CD8-positive, alpha-beta memory T cell (primary cell): Measurements from ENCODE around the gene RIF1. TPM values are rescaled to one million over a fixed set of nuclear protein-coding genes. Genes with fewer than 3 reads are reported as not detected.

Experiments used
- CTCF ChIA-PET: fragments of 350-600 bp; sonication (Branson Sonifier 250); formaldehyde crosslinking; loops from one replicate; lab custom pipeline; 2021; ENCODE audit warnings: antibody characterized with exemption; lab: Charles Lee
- POLR2A ChIA-PET: fragments of 350-600 bp; sonication (Branson Sonifier 250); formaldehyde crosslinking; loops from one replicate; lab custom pipeline; 2021; ENCODE audit warnings: antibody characterized with exemption; lab: Charles Lee
- DNase-seq, 5 donors: peaks; one replicate each; pipeline versions ENCODE4 v3.0.0 to v3.0.0-alpha.2; 2020 to 2022; ENCODE audit warnings: mixed read lengths in 1 of 5
- H3K27ac ChIP-seq: one replicate; pipeline ENCODE4 v1.7.0; 2013; ENCODE audit warnings: low read depth, mild to moderate bottlenecking, low read length, moderate library complexity
- H3K27me3 ChIP-seq: 2 replicates; pipeline ENCODE4 v1.7.0; 2013; ENCODE audit warnings: low read length, mild to moderate bottlenecking; ENCODE audit not compliant: insufficient read depth, poor library complexity, severe bottlenecking
- H3K36me3 ChIP-seq: 2 replicates; pipeline ENCODE4 v1.7.0; 2013; ENCODE audit warnings: mild to moderate bottlenecking, low read length, moderate library complexity; ENCODE audit not compliant: insufficient read depth
- H3K4me1 ChIP-seq: 2 replicates; pipeline ENCODE4 v1.7.0; 2013; ENCODE audit warnings: mild to moderate bottlenecking, low read length, moderate library complexity; ENCODE audit not compliant: insufficient read depth
- H3K4me3 ChIP-seq: 2 replicates; pipeline ENCODE4 v1.7.0; 2013; ENCODE audit warnings: mild to moderate bottlenecking, low read length
- H3K9me3 ChIP-seq: 2 replicates; pipeline ENCODE4 v1.7.0; 2013; ENCODE audit warnings: mild to moderate bottlenecking, low read length
- H3K27ac Mint-ChIP-seq, 8 donors: one replicate each; pipeline ENCODE4 v1.8.0; 2020 to 2021; ENCODE audit warnings: mixed read lengths in 8 of 8, mild to moderate bottlenecking in 6 of 8, inconsistent platforms in 3 of 8, moderate library complexity in 3 of 8
- H3K27me3 Mint-ChIP-seq, 2 donors: one replicate each; pipeline ENCODE4 v1.8.0; 2020 to 2021; ENCODE audit warnings: mixed read lengths in 2 of 2, mild to moderate bottlenecking in 1 of 2, moderate library complexity in 1 of 2
- H3K36me3 Mint-ChIP-seq, 3 donors: one replicate each; pipeline ENCODE4 v1.8.0; 2020 to 2021; ENCODE audit warnings: mixed read lengths in 3 of 3, inconsistent platforms in 1 of 3, mild to moderate bottlenecking in 1 of 3
- H3K4me1 Mint-ChIP-seq, 3 donors: one replicate each; pipeline ENCODE4 v1.8.0; 2020 to 2021; ENCODE audit warnings: mixed read lengths in 3 of 3, inconsistent platforms in 1 of 3, mild to moderate bottlenecking in 1 of 3
- H3K4me3 Mint-ChIP-seq, 7 donors: one replicate each; pipeline ENCODE4 v1.8.0; 2020 to 2021; ENCODE audit warnings: mixed read lengths in 7 of 7, mild to moderate bottlenecking in 6 of 7, moderate library complexity in 4 of 7, inconsistent platforms in 2 of 7
- H3K9me3 Mint-ChIP-seq, 5 donors: one replicate each; pipeline ENCODE4 v1.8.0; 2020 to 2022; ENCODE audit warnings: mixed read lengths in 5 of 5, mild to moderate bottlenecking in 3 of 5, moderate library complexity in 2 of 5, inconsistent platforms in 1 of 5
- polyA plus RNA-seq: library from polyadenylated mRNA; unstranded; fragments of 300-500 nt; fragmentation: Illumina TruSeq; gene quantifications from one replicate; pipeline ENCODE4 v1.2.3, GENCODE V29; 2021
- total RNA-seq, 2 experiments: library from RNA; stranded (reverse); gene quantifications; one replicate each; pipeline ENCODE4 v1.2.3, GENCODE V29; 2021

RIF1 gene
- total and polyA plus RNA-seq, 3 experiments from 2014 or later, result 39.5 to 73.1 (median 72.4) TPM

GRCh38 chr2:151422917-151423439 lies 13.3 kb downstream of the RIF1 start:
- Mint-ChIP-seq H3K4me1 (peaks cover 33 to 51% (median 47%) of the 10 kb centered on the region in 3 donors), H3K4me3 (peak overlapping the region in 1 of 7 donors; percentile 42), H3K27me3 (no peaks in the 10 kb centered on the region), H3K27ac (peak overlapping the region; percentile 24 to 90 (median 70)), H3K9me3 (no peaks in the 10 kb centered on the region), H3K36me3 (peaks cover 0 to 73% (median 13%) of the 10 kb centered on the region in 3 donors)
- H3K9me3 ChIP-seq, result no peaks in the 10 kb centered on the region
- peaks cover 25% of the 10 kb centered on the region for H3K4me1 ChIP-seq
- ChIA-PET CTCF (interaction anchor here (1.0 to 1.8 kb wide), 2 partner anchors 8 to 14 kb away, joined by 4 read pairs; no protein-coding TSS in a partner anchor), POLR2A (interaction anchor here (0.6 to 0.9 kb wide), 2 partner anchors 133 to 134 kb away, joined by 3 to 8 read pairs; no protein-coding TSS in a partner anchor)
- peak overlapping the region; percentile 22 for H3K27ac ChIP-seq
- H3K4me3 ChIP-seq, result no peak overlapping the region
- H3K36me3 ChIP-seq, result peaks cover 22% of the 10 kb centered on the region
- DNase-seq, result no peak
- no peaks in the 10 kb centered on the region for H3K27me3 ChIP-seq

- peaks cover 22% of the 10 kb centered on the region for H3K36me3 ChIP-seq
- ChIA-PET CTCF (interaction anchor here (1.0 to 1.8 kb wide), 2 partner anchors 7 to 14 kb away, joined by 4 read pairs; no protein-coding TSS in a partner anchor), POLR2A (interaction anchor here (0.9 kb wide), 1 partner anchor 135 kb away, joined by 3 read pairs; no protein-coding TSS in a partner anchor)
- Mint-ChIP-seq H3K36me3 (peaks cover 5 to 72% (median 17%) of the 10 kb centered on the region in 3 donors), H3K4me3 (peak overlapping the region in 2 of 7 donors; percentile 42 to 60), H3K27me3 (no peaks in the 10 kb centered on the region), H3K27ac (peak overlapping the region; percentile 24 to 90 (median 72)), H3K9me3 (no peaks in the 10 kb centered on the region), H3K4me1 (peaks cover 36 to 55% (median 54%) of the 10 kb centered on the region in 3 donors)
- DNase-seq, result peak in 3 of 5 donors; percentile 45 to 53 (median 52)
- H3K27ac ChIP-seq, result peak overlapping the region; percentile 22
- H3K27me3 ChIP-seq, result no peaks in the 10 kb centered on the region
- no peak overlapping the region for H3K4me3 ChIP-seq
- no peaks in the 10 kb centered on the region for H3K9me3 ChIP-seq
- H3K4me1 ChIP-seq, result peaks cover 25% of the 10 kb centered on the region
These were observed 14.1 kb downstream of the RIF1 start for GRCh38 chr2:151423760-151424159.

- H3K27me3 ChIP-seq, result no peaks in the 10 kb centered on the region
- H3K4me1 ChIP-seq, result no peaks in the 10 kb centered on the region
- Mint-ChIP-seq H3K36me3 (peaks cover 0 to 79% (median 20%) of the 10 kb centered on the region in 3 donors), H3K27ac (peak overlapping the region in 6 of 8 donors; percentile 3 to 71 (median 61)), H3K9me3 (no peaks in the 10 kb centered on the region), H3K4me3 (no peak overlapping the region), H3K27me3 (no peaks in the 10 kb centered on the region), H3K4me1 (peaks cover 4 to 11% (median 4%) of the 10 kb centered on the region in 3 donors)
- no peaks in the 10 kb centered on the region for H3K9me3 ChIP-seq
- CTCF ChIA-PET, result interaction anchor here (0.6 to 2.8 kb wide), 11 partner anchors 8 to 148 kb away, joined by 3 to 9 read pairs (median 4); partner anchors contain the start of gene NMI
- H3K27ac ChIP-seq, result no peak overlapping the region
- no peak overlapping the region for H3K4me3 ChIP-seq
- H3K36me3 ChIP-seq, result peaks cover 49% of the 10 kb centered on the region
- DNase-seq, result peak in 2 of 5 donors; percentile 10 to 24
- POLR2A ChIA-PET, result no interaction called here
These were observed 27.9 kb downstream of the RIF1 start for GRCh38 chr2:151437630-151438029.

- H3K9me3 ChIP-seq, result no peaks in the 10 kb centered on the region
- no peaks in the 10 kb centered on the region for H3K9me3 Mint-ChIP-seq
- ChIA-PET CTCF (interaction anchor here (1.3 to 2.8 kb wide), 3 partner anchors 12 to 23 kb away, joined by 3 to 9 read pairs (median 5); no protein-coding TSS in a partner anchor), POLR2A (interaction anchor here (0.9 kb wide), 1 partner anchor 175 kb away, joined by 5 read pairs; no protein-coding TSS in a partner anchor)
- H3K27ac ChIP-seq, result no peak overlapping the region
- H3K36me3 Mint-ChIP-seq, result peaks cover 0 to 77% (median 20%) of the 10 kb centered on the region in 3 donors
- H3K27me3 Mint-ChIP-seq, result no peaks in the 10 kb centered on the region
- no peak for DNase-seq
- H3K27ac Mint-ChIP-seq, result peak overlapping the region in 1 of 8 donors; percentile 69
- no peaks in the 10 kb centered on the region for H3K4me1 ChIP-seq
- peaks cover 4 to 11% (median 4%) of the 10 kb centered on the region in 3 donors for H3K4me1 Mint-ChIP-seq
- peaks cover 54% of the 10 kb centered on the region for H3K36me3 ChIP-seq
- no peaks in the 10 kb centered on the region for H3K27me3 ChIP-seq
- no peak overlapping the region for H3K4me3 ChIP-seq
- H3K4me3 Mint-ChIP-seq, result no peak overlapping the region
These were observed 28.8 kb downstream of the RIF1 start for GRCh38 chr2:151438506-151438905.

- H3K4me3 ChIP-seq, result no peak overlapping the region
- no peaks in the 10 kb centered on the region for H3K9me3 ChIP-seq
- Mint-ChIP-seq H3K27ac (peak overlapping the region in 1 of 8 donors; percentile 63), H3K4me1 (peaks cover 4 to 11% (median 4%) of the 10 kb centered on the region in 3 donors), H3K36me3 (peaks cover 0 to 78% (median 22%) of the 10 kb centered on the region in 3 donors), H3K9me3 (no peaks in the 10 kb centered on the region), H3K4me3 (no peak overlapping the region), H3K27me3 (no peaks in the 10 kb centered on the region)
- H3K27ac ChIP-seq, result no peak overlapping the region
- H3K27me3 ChIP-seq, result no peaks in the 10 kb centered on the region
- CTCF ChIA-PET, result interaction anchor here (1.3 to 2.8 kb wide), 3 partner anchors 13 to 22 kb away, joined by 3 to 9 read pairs (median 5); no protein-coding TSS in a partner anchor
- no peaks in the 10 kb centered on the region for H3K4me1 ChIP-seq
- POLR2A ChIA-PET, result interaction anchor here (0.9 kb wide), 1 partner anchor 175 kb away, joined by 5 read pairs; no protein-coding TSS in a partner anchor
- peaks cover 60% of the 10 kb centered on the region for H3K36me3 ChIP-seq
- no peak for DNase-seq
These were observed 29.4 kb downstream of the RIF1 start for GRCh38 chr2:151439127-151439526.

- DNase-seq, result no peak
- H3K4me1 Mint-ChIP-seq, result no peaks in the 10 kb centered on the region
- H3K27ac ChIP-seq, result no peak overlapping the region
- peaks cover 31% of the 10 kb centered on the region for H3K36me3 ChIP-seq
- H3K27me3 ChIP-seq, result no peaks in the 10 kb centered on the region
- H3K27me3 Mint-ChIP-seq, result no peaks in the 10 kb centered on the region
- H3K36me3 Mint-ChIP-seq, result peaks cover 34 to 84% (median 35%) of the 10 kb centered on the region in 3 donors
- no peak overlapping the region for H3K27ac Mint-ChIP-seq
- no peaks in the 10 kb centered on the region for H3K9me3 ChIP-seq
- H3K4me3 ChIP-seq, result no peak overlapping the region
- POLR2A ChIA-PET, result no interaction called here
- H3K4me3 Mint-ChIP-seq, result no peak overlapping the region
- no peaks in the 10 kb centered on the region for H3K4me1 ChIP-seq
- no peaks in the 10 kb centered on the region for H3K9me3 Mint-ChIP-seq
- CTCF ChIA-PET, result no interaction called here
These were observed 49.7 kb downstream of the RIF1 start for GRCh38 chr2:151459358-151459757.

GRCh38 chr2:151465771-151466170 lies 56.1 kb downstream of the RIF1 start:
- Histone ChIP-seq H3K4me3 (no peak overlapping the region), H3K27ac (no peak overlapping the region), H3K9me3 (no peaks in the 10 kb centered on the region), H3K36me3 (peaks cover 24% of the 10 kb centered on the region), H3K27me3 (no peaks in the 10 kb centered on the region), H3K4me1 (no peaks in the 10 kb centered on the region)
- Mint-ChIP-seq H3K4me3 (no peak overlapping the region), H3K9me3 (no peaks in the 10 kb centered on the region), H3K36me3 (peaks cover 50 to 94% (median 50%) of the 10 kb centered on the region in 3 donors), H3K4me1 (peaks cover 0 to 7% (median 7%) of the 10 kb centered on the region in 3 donors), H3K27me3 (no peaks in the 10 kb centered on the region), H3K27ac (peak overlapping the region in 2 of 8 donors; percentile 4 to 14)
- CTCF ChIA-PET, result no interaction called here
- DNase-seq, result no peak
- POLR2A ChIA-PET, result no interaction called here

GRCh38 chr2:151470556-151470955 lies 60.9 kb downstream of the RIF1 start:
- peaks cover 16% of the 10 kb centered on the region for H3K36me3 ChIP-seq

More at GRCh38 chr2:151470556-151470955, 60.9 kb downstream of the RIF1 start:
- Mint-ChIP-seq H3K4me1 (peaks cover 1 to 10% (median 4%) of the 10 kb centered on the region in 3 donors), H3K27me3 (no peaks in the 10 kb centered on the region), H3K36me3 (peaks cover 33 to 95% (median 39%) of the 10 kb centered on the region in 3 donors), H3K27ac (no peak overlapping the region), H3K4me3 (no peak overlapping the region), H3K9me3 (no peaks in the 10 kb centered on the region)
- ChIA-PET POLR2A (no interaction called here), CTCF (no interaction called here)
- no peak for DNase-seq
- Histone ChIP-seq H3K9me3 (no peaks in the 10 kb centered on the region), H3K4me3 (no peak overlapping the region), H3K27ac (no peak overlapping the region), H3K27me3 (no peaks in the 10 kb centered on the region), H3K4me1 (no peaks in the 10 kb centered on the region)
